SK-N-MC (cell line): ENCODE measurements around the gene MAGIX.

ENCODE experiments used
- DNase-seq: peaks from one replicate; pipeline ENCODE4 v3.0.0-alpha.2; 2011; ENCODE audit warnings: low read depth, low spot score
- H3K27ac ChIP-seq: fragments of 200-600 bp; sonication (generic); 2 replicates; pipeline ENCODE4 v1.5.1; 2016; ENCODE audit warnings: mixed run types
- H3K36me3 ChIP-seq: fragments of 200-600 bp; sonication (generic); 2 replicates; pipeline ENCODE4 v1.6.1; 2017; ENCODE audit warnings: antibody characterized with exemption, low read length, mixed read lengths; ENCODE audit not compliant: insufficient read depth
- H3K4me3 ChIP-seq: fragments of 200-600 bp; sonication (generic); 2 replicates; pipeline ENCODE4 v1.5.1; 2016
- H3K9ac ChIP-seq: fragments of 200-600 bp; sonication (generic); 2 replicates; pipeline ENCODE4 v1.8.0; 2017; ENCODE audit warnings: mixed run types, mixed read lengths; ENCODE audit not compliant: insufficient read length
- H3K9me3 ChIP-seq: fragments of 200-600 bp; sonication (generic); 2 replicates; pipeline ENCODE4 v1.6.1; 2017; ENCODE audit warnings: low read depth, mild to moderate bottlenecking, antibody characterized with exemption, low read length, moderate library complexity, mixed read lengths
- EZH2 ChIP-seq: fragments of 200-600 bp; sonication (generic); IDR thresholded peaks from one replicate; pipeline ENCODE4 v1.6.1; 2017; ENCODE audit warnings: antibody characterized with exemption
- FOXP2 ChIP-seq: optimal IDR thresholded peaks from 2 replicates; pipeline ENCODE3; 2011; ENCODE audit warnings: mild to moderate bottlenecking, moderate library complexity; ENCODE audit not compliant: insufficient read depth; ENCODE audit errors: extremely low read length, control extremely low read depth
- POLR2AphosphoS5 ChIP-seq: IDR thresholded peaks from 2 replicates; pipeline ENCODE4 v1.6.1; 2012; ENCODE audit warnings: mild to moderate bottlenecking, low read depth, low read length, borderline replicate concordance

MAGIX gene

GRCh38 chrX:49184294-49185281 is 22.0 kb downstream of the MAGIX start:
- Histone ChIP-seq H3K9me3 (no peaks in the 10 kb centered on the region), H3K27ac (no peak overlapping the region), H3K9ac (no peak overlapping the region), H3K4me3 (peak overlapping the region; percentile 72), H3K36me3 (no peaks in the 10 kb centered on the region)
- no peak for TF ChIP-seq EZH2
- peak; percentile 51 for TF ChIP-seq POLR2AphosphoS5
- peak; percentile 74 for DNase-seq

DNA sequence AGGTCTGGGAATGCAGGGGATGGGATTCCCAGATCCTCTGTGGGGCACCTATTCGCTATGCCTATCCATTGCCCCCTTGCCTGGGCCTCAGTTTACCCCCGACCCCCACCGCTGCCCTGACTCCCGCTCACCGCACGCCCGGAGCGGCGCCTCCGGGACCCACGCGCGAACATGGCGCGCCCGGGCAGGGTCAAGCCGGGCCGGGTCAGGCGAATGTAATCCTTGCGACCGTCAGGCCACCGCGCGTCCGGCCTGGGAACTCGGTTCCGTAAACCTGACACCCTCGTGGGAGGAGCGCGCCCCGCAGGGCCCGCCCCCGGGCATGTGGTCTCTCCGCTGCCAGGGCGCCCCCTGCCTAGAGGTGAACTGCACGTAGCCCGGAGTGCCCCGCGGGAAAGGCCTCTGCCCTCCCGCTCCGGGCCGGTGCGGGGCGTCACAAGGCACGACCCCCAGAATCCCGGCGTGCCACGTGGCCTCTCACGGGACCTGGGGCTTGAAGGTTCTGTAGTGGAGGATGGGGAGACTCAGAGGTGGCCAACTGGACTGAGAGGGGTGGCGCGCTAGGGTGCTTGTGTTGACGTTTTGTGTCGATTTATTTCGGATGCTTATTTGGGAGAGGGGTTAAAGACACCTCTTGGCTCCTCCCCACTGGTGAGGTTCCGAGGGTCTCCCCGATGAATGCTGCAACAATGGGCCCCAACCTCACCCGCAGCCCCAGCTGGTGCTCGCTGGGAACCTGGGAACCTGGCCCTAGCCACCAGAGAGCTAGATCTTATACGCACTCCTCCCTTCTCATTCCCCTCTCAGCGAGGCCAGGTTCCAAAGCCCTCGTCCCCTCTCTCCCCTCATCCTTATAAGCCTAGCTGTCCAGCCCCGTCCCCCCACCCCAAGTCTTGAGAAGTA is 23.8 kb downstream of the MAGIX start, which contains the start of gene PRICKLE3:
PRICKLE3 (minus strand) TSS at position 249 of the 903 bp plus-strand sequence; CDS start at position 173, 76 bp downstream.
- no peak within 1 kb of the TSS for H3K27ac ChIP-seq
- no peaks in the 10 kb centered on the region for H3K9me3 ChIP-seq
- TF ChIP-seq FOXP2 (no peak), POLR2AphosphoS5 (peak; percentile 45; the same call in 1 of the 2 replicates)
- no peak for DNase-seq
- peak within 1 kb of the TSS; percentile 72 for H3K4me3 ChIP-seq
- no peak within 1 kb of the TSS for H3K9ac ChIP-seq
- H3K36me3 ChIP-seq, result no peaks in the 10 kb centered on the region

GRCh38 chrX:49187028-49187394 is 24.5 kb downstream of the MAGIX start:
- Histone ChIP-seq H3K9me3 (no peaks in the 10 kb centered on the region), H3K9ac (no peak overlapping the region)
- TF ChIP-seq POLR2AphosphoS5 (no peak), FOXP2 (no peak), EZH2 (no peak)

DNA sequence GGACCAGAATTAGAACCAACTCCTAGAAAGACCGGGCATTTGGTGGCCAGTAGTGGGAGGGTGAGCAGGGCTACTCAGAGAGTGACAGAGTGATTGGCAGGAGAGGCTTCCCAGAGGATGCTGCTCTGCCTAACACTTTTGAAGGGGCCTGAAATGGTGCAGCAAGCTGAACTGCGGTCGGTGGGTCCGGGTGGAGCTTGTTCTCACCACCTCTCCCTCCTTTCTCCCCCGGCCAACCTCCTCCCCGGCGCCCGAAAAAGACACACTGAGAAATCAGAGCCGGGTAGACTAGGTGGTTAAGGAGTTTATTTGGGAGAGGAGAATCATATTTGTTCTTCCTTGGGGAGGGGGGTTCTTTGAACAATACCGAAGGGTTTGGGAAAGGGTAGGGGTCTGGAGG is 25.0 kb downstream of the MAGIX start:
- no peak overlapping the region for H3K27ac ChIP-seq
- no peak overlapping the region for H3K9ac ChIP-seq
- no peak for TF ChIP-seq FOXP2
- no peak for TF ChIP-seq EZH2
- no peak for TF ChIP-seq POLR2AphosphoS5
- no peaks in the 10 kb centered on the region for H3K36me3 ChIP-seq
- H3K9me3 ChIP-seq, result no peaks in the 10 kb centered on the region
- DNase-seq, result no peak
- H3K4me3 ChIP-seq, result no peak overlapping the region

More at GRCh38 chrX:49187028-49187394, 24.5 kb downstream of the MAGIX start:
- no peak overlapping the region for H3K27ac ChIP-seq
- no peak overlapping the region for H3K4me3 ChIP-seq
- no peaks in the 10 kb centered on the region for H3K36me3 ChIP-seq
- no peak for DNase-seq

- no peaks in the 10 kb centered on the region for H3K36me3 ChIP-seq
- DNase-seq, result no peak
- no peak for TF ChIP-seq FOXP2
- no peak for TF ChIP-seq EZH2
- no peak for TF ChIP-seq POLR2AphosphoS5
- no peak overlapping the region for H3K9ac ChIP-seq
- no peaks in the 10 kb centered on the region for H3K9me3 ChIP-seq
- H3K27ac ChIP-seq, result peak overlapping the region; percentile 46
- H3K4me3 ChIP-seq, result no peak overlapping the region
These were observed 26.0 kb downstream of the MAGIX start for GRCh38 chrX:49188468-49189076.

DNA sequence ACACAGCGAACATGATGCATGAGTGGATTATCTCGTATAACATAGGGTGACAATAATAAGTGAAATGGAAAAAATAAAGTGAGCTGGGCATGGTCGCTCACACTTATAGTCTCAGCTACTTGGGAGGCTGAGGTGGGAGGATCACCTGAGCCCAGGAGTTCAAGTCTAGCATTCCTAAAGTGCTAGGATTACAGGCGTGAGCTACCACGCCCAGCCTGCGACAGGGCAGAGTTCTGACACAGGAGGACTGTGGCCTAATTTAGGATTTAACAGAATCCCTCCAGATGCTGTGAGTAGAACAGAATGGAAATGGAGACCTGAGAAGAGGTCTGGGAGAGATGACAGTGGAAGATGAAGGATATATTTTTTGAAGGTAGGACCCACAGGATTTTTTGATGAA is 27.0 kb downstream of the MAGIX start:
- Histone ChIP-seq H3K27ac (peak overlapping the region; percentile 57; the same call in 1 of the 2 replicates), H3K36me3 (no peaks in the 10 kb centered on the region), H3K9ac (no peak overlapping the region), H3K4me3 (peak overlapping the region; percentile 76), H3K9me3 (no peaks in the 10 kb centered on the region)
- no peak for DNase-seq
- TF ChIP-seq FOXP2 (no peak), EZH2 (no peak), POLR2AphosphoS5 (no peak)

DNA sequence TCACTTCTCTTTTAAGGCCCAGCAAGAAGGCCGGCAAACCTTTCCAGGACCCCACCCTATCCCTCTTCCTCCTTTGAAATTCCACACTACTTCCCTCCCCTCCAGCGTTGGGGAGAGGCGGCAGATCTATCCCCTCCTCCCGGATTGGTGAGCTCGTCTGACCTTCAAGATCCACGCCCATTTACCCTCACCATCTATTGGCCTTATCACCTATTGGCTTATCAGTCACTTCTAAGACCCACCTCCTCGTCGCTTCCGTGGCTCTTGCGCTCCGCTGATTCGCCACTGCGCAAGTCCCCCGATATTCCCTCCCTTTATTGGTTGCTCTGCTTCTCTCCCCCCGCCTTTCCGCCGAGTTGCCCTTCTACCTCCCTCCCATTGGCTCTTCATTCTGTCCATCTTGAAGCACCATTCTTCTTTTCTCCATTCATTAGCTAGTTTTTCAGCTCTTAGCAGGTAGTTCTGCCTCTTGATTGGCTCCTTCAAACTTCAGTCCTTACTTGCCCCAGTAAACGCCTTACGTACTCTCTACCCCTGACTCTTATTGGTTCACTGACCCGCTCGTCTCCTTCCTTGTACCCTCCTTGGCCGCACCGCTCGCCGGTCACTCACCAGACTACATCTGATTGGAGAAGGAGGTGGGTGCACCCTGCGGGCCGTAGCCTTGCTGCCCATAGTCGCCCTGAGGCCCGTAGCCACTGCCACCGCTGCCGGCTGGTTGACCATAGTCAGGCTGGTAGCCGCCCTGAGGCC is 28.4 kb downstream of the MAGIX start:
- no peaks in the 10 kb centered on the region for H3K36me3 ChIP-seq
- DNase-seq, result peak; percentile 97
- TF ChIP-seq FOXP2 (no peak), POLR2AphosphoS5 (peak; percentile 89)
- H3K27ac ChIP-seq, result 0 out of 2 replicates have a peak overlapping the region, but pooled peaks have one; percentile 70
- no peaks in the 10 kb centered on the region for H3K9me3 ChIP-seq
- H3K4me3 ChIP-seq, result peak overlapping the region; percentile 85
- peak overlapping the region; percentile 79 for H3K9ac ChIP-seq
